Stimulated activated CD4-positive, alpha-beta T cell treated with anti-CD3 and anti-CD28 coated beads, TNF-alpha, amount 100 ng/mL, for 4 hours (primary cell): Measurements from ENCODE around the gene OGFR.

ENCODE experiments used
- DNase-seq, 3 experiments: peaks; one replicate each; pipeline ENCODE4 v3.0.0-alpha.2; 2020; ENCODE audit warnings: low read depth in 3 of 3

Gene OGFR

GRCh38 chr20:62804627-62805154 lies at the start of gene OGFR:
TSS of gene OGFR (plus strand) at chr20:62804835. CDS start at chr20:62804860, 25 bp downstream.
- peak; percentile 59 to 62 (median 60) for DNase-seq

- no peak for DNase-seq
Observed at GRCh38 chr20:62754991-62755356, 49.7 kb upstream of the OGFR start.

GRCh38 chr20:62755817-62756724 lies 48.6 kb upstream of the OGFR start:
- DNase-seq = no peak

GRCh38 chr20:62758226-62758912 lies 46.3 kb upstream of the OGFR start:
- DNase-seq = no peak

- no peak for DNase-seq
Observed at GRCh38 chr20:62759981-62760431, 44.6 kb upstream of the OGFR start.

- no peak for DNase-seq
Observed at GRCh38 chr20:62760471-62760855, 44.2 kb upstream of the OGFR start.

- no peak for DNase-seq
Observed at GRCh38 chr20:62760856-62761758, 43.5 kb upstream of the OGFR start.

- DNase-seq = no peak
Observed at GRCh38 chr20:62761759-62762131, 42.9 kb upstream of the OGFR start.

- no peak for DNase-seq
Observed at GRCh38 chr20:62762376-62762775, 42.3 kb upstream of the OGFR start.

GRCh38 chr20:62762801-62763368 lies 41.8 kb upstream of the OGFR start:
- DNase-seq = no peak

- no peak for DNase-seq
Observed at GRCh38 chr20:62763404-62763803, 41.2 kb upstream of the OGFR start.

- no peak for DNase-seq
Observed at GRCh38 chr20:62764156-62764935, 40.3 kb upstream of the OGFR start.

- DNase-seq = no peak
Observed at GRCh38 chr20:62765021-62765420, 39.6 kb upstream of the OGFR start.

GRCh38 chr20:62765432-62766070 lies 39.1 kb upstream of the OGFR start:
- DNase-seq = no peak

GRCh38 chr20:62766071-62766450 lies 38.6 kb upstream of the OGFR start:
- no peak for DNase-seq

GRCh38 chr20:62766716-62767115 lies 37.9 kb upstream of the OGFR start:
- DNase-seq = no peak

- no peak for DNase-seq
Observed at GRCh38 chr20:62768234-62768546, 36.4 kb upstream of the OGFR start.

- DNase-seq = no peak
Observed at GRCh38 chr20:62768551-62769287, 35.9 kb upstream of the OGFR start.

- no peak for DNase-seq
Observed at GRCh38 chr20:62769346-62770071, 35.1 kb upstream of the OGFR start.
